Gastrocnemius medialis (tissue), 4 donors: ENCODE measurements around the gene TMC8. TPM values are rescaled to one million over a fixed set of nuclear protein-coding genes. Genes with fewer than 3 reads are reported as not detected.

Experiments
- ATAC-seq, 2 donors: fragments of 150-250 bp; one replicate each; pipeline ENCODE4 v1.9.1; 2016
- DNase-seq, 2 donors: peaks; one replicate each; pipeline ENCODE4 v3.0.0-alpha.2; 2019
- H3K27ac ChIP-seq, 4 donors: fragments of 200-600 bp; sonication (generic); 1 replicate in 1 of 4; 2 replicates in 3 of 4; pipeline ENCODE4 v1.5.1; 2016 to 2018; ENCODE audit warnings: mild to moderate bottlenecking in 2 of 4, moderate library complexity in 1 of 4
- H3K27me3 ChIP-seq, 3 donors: fragments of 200-600 bp; sonication (generic) in 2 of 3; 1 replicate in 1 of 3; 2 replicates in 2 of 3; pipeline versions ENCODE4 v1.5.1 to v1.6.0; 2016 to 2019; ENCODE audit warnings: mild to moderate bottlenecking in 1 of 3, moderate library complexity in 1 of 3
- H3K36me3 ChIP-seq, 2 donors: fragments of 200-600 bp; sonication (generic) in 1 of 2; one replicate each; pipeline ENCODE4 v1.5.1; 2017 to 2018
- H3K4me1 ChIP-seq, 2 donors: fragments of 200-600 bp; sonication (generic) in 1 of 2; one replicate each; pipeline ENCODE4 v1.5.1; 2016 to 2017; ENCODE audit warnings: mild to moderate bottlenecking in 2 of 2
- H3K4me3 ChIP-seq, 4 donors: fragments of 200-600 bp; sonication (generic) in 3 of 4; 1 replicate in 1 of 4; 2 replicates in 3 of 4; pipeline ENCODE4 v1.5.1; 2016 to 2019; ENCODE audit warnings: mild to moderate bottlenecking in 2 of 4
- H3K9me3 ChIP-seq, 3 donors: fragments of 200-600 bp; sonication (generic) in 2 of 3; 1 replicate in 1 of 3; 2 replicates in 2 of 3; pipeline ENCODE4 v1.5.1; 2016 to 2019
- POLR2A ChIP-seq, 2 donors: fragments of 450-650 bp; IDR thresholded peaks; one replicate each; pipeline ENCODE4 v1.6.1; 2017; ENCODE audit warnings: antibody characterized with exemption in 2 of 2, mild to moderate bottlenecking in 2 of 2, moderate library complexity in 2 of 2
- in situ Hi-C, 4 donors: fragments of 200-750 bp; cut with MboI; loops; one replicate each; pipeline versions ENCODE4 v1.15.0 to v1.8.0; 2017; ENCODE audit warnings: low sequenced_read_pairs in 4 of 4
- intact Hi-C: fragments of 100-400 bp; cut with DNase I; formaldehyde crosslinking; loops from one replicate; pipeline ENCODE4 v1.15.1; 2023; ENCODE audit warnings: low total_unique reads
- total RNA-seq, 4 donors: library from RNA; depleted of rRNA; stranded (reverse); fragments of >200 nt; gene quantifications; one replicate each; pipeline versions ENCODE4 v1.1.0 to v1.2.3, GENCODE V29; 2016
- TF ChIP-seq, protein P1 (sequence below), 5 experiments: fragments of 450-650 bp in 3 of 5; fragments of 200-600 bp in 2 of 5; sonication (generic) in 2 of 5; IDR thresholded peaks in 4 of 5; conservative IDR thresholded peaks in 1 of 5; 1 replicate in 4 of 5; 2 replicates in 1 of 5; pipeline ENCODE4 v1.5.1; 2016 to 2019; ENCODE audit warnings: antibody characterized with exemption in 5 of 5, mild to moderate bottlenecking in 3 of 5, moderate library complexity in 3 of 5

Gene TMC8
- total RNA-seq, 4 donors from 2014 or later: 0.18 to 1.6 (median 0.65) TPM; not detected in 1

DNA sequence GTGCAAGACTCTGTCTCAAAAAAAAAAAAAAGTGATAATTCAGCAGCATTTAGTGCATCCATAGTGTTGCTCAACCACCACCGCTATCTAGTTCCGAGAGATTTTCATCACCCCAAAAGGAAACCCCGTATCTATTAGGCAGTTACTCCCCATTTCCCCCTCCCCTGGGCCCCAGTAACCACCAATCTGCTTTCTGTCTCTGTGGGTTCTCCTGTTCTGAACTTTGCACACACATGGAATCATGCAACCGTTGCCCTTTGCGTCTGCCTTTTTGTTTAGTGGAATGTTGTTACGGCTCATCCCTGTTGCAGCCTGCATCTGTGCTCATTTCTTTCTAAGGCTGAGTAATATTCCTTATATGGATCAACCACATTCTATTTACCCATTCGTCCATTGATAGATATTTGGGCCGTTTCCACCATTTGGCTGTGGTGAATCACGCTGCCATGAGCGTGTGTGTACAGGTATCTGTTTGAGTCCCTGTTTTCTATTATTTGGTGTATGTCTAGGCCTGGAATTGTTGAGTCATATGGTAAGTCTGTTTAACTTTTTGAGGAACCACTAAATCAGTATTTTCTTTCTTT, 29.1 kb downstream of the TMC8 start:
- ATAC-seq: no peak
- no peaks in the 10 kb centered on the region for H3K36me3 ChIP-seq
- in situ Hi-C loops (no loop called here), intact Hi-C loops (no loop called here)
- H3K27me3 ChIP-seq: no peaks in the 10 kb centered on the region
- H3K27ac ChIP-seq: no peak overlapping the region
- DNase-seq: no peak
- no peak overlapping the region for H3K4me3 ChIP-seq
- no peak for TF ChIP-seq POLR2A (IDR thresholded peaks at IDR 0.05)
- TF ChIP-seq, protein P1, sequence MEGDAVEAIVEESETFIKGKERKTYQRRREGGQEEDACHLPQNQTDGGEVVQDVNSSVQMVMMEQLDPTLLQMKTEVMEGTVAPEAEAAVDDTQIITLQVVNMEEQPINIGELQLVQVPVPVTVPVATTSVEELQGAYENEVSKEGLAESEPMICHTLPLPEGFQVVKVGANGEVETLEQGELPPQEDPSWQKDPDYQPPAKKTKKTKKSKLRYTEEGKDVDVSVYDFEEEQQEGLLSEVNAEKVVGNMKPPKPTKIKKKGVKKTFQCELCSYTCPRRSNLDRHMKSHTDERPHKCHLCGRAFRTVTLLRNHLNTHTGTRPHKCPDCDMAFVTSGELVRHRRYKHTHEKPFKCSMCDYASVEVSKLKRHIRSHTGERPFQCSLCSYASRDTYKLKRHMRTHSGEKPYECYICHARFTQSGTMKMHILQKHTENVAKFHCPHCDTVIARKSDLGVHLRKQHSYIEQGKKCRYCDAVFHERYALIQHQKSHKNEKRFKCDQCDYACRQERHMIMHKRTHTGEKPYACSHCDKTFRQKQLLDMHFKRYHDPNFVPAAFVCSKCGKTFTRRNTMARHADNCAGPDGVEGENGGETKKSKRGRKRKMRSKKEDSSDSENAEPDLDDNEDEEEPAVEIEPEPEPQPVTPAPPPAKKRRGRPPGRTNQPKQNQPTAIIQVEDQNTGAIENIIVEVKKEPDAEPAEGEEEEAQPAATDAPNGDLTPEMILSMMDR (IDR thresholded peaks at IDR 0.05 in 4 of 5, conservative IDR thresholded peaks at IDR 0.05 in 1 of 5): no peak
- no peaks in the 10 kb centered on the region for H3K9me3 ChIP-seq
- no peaks in the 10 kb centered on the region for H3K4me1 ChIP-seq

DNA sequence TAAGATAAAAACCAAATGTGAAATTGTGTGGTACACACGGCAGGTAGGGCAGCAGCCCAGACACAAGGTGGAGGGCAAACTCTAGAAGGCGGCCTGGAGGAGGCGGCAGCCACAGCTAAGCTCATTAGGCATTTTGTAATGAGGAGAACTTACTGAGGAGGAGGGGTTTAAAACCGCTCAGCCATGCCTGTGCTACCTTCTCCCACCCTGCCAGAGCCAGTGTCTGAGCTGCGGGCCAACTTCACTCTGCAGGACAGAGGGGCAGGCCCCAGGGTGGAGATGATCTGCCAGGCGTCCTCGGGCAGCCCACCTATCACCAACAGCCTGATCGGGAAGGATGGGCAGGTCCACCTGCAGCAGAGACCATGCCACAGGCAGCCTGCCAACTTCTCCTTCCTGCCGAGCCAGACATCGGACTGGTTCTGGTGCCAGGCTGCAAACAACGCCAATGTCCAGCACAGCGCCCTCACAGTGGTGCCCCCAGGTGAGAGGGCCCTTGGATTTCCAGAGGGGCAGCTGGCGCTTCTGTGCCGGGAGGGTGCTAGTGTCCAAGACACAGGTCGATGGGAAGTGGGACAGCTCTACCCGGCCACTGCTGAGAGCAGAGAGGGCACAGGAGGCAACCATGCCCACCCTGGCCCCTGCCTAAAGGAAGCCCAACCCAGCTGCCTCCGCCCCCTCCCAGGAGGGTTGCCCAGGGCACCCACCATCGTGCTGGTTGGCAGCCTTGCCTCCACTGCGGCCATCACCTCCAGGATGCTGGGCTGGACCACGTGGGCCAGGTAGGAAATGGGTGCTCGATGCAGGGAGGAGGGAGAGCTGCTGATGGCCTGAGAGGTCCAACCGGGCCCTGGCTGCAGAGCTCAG, 33.5 kb downstream of the TMC8 start:
- H3K27me3 ChIP-seq: no peaks in the 10 kb centered on the region
- TF ChIP-seq, protein P1 (IDR thresholded peaks at IDR 0.05 in 4 of 5, conservative IDR thresholded peaks at IDR 0.05 in 1 of 5): no peak
- no peak for TF ChIP-seq POLR2A (IDR thresholded peaks at IDR 0.05)
- H3K9me3 ChIP-seq: no peaks in the 10 kb centered on the region
- ATAC-seq (no peak), DNase-seq (no peak)
- H3K4me3 ChIP-seq: no peak overlapping the region
- no peaks in the 10 kb centered on the region for H3K36me3 ChIP-seq
- H3K27ac ChIP-seq: no peak overlapping the region
- H3K4me1 ChIP-seq: peaks cover 0 to 5% of the 10 kb centered on the region in 2 donors
- intact Hi-C loops (no loop called here), in situ Hi-C loops (no loop called here)

DNA sequence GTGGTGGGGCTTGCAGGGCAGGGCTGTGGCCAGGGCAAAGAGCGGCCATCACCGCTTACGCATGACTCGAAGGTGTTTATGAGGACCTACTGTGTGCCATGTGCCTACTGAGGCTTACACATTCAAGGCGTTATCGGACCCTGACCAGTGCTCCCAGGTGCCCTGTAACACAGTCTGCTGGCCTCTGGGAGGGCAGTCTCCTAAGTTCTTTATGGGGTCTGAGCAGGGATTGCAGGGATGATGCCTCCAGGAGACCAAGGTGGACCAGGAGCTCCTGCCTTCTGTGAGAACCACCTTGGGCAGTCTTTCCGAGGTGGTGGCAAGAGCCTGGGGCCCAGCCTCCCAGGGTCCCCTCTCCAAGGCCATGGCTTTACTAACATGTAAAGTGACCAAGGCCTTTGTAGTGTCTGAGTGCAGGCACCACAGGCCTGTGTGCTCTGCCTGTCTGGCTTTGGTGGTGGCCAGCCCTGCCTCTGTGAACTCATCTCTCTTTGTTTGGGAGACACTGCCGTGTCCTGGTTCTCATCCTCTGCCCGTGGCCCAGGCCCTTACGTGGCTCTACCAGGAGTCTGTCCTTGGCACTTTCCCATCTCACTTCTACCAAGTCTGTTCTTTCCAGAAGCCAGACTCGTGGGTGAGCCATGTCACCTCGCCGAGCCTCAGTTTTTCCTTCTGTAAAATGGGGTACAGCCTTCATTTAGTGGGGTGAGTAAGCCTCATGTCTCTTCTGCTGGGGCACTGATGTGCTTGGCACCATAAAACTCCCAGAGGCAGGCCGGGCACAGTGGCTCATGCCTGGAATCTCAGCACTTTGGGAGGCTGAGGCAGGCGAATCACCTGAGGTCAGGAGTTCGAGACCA, 34.4 kb downstream of the TMC8 start:
- no peak overlapping the region for H3K27ac ChIP-seq
- H3K9me3 ChIP-seq: no peaks in the 10 kb centered on the region
- H3K4me3 ChIP-seq: no peak overlapping the region
- ATAC-seq: no peak
- H3K27me3 ChIP-seq: no peaks in the 10 kb centered on the region
- H3K4me1 ChIP-seq: peaks cover 6 to 12% of the 10 kb centered on the region in 2 donors
- no peak for DNase-seq
- TF ChIP-seq, protein P1 (IDR thresholded peaks at IDR 0.05 in 4 of 5, conservative IDR thresholded peaks at IDR 0.05 in 1 of 5): no peak
- TF ChIP-seq POLR2A (IDR thresholded peaks at IDR 0.05): no peak
- in situ Hi-C loops (no loop called here), intact Hi-C loops (no loop called here)
- no peaks in the 10 kb centered on the region for H3K36me3 ChIP-seq

DNA sequence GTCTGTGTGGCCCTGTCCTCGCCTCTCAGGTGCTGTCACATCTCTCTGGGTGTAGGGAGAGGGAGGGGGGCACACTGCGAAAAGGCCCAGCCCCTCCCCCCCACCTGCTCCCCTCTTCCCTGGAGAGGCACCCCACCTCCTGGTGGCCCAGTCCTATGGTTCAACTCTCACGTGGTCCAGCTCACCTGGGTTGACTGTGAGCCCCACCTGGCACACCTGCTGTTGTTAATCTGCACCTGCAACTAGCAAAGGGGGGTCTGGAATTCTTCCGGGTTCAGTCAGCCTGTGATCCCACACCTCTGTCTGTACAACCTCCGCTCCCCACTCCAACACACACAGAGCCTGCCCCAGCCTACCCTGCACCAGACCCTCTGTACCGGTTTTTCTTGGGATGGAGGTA, 35.8 kb downstream of the TMC8 start:
- intact Hi-C loops: no loop called here
- Histone ChIP-seq H3K27ac (no peak overlapping the region), H3K4me3 (no peak overlapping the region), H3K36me3 (peaks cover 0 to 6% of the 10 kb centered on the region in 2 donors), H3K27me3 (no peaks in the 10 kb centered on the region), H3K9me3 (no peaks in the 10 kb centered on the region), H3K4me1 (peaks cover 6 to 21% of the 10 kb centered on the region in 2 donors)
- TF ChIP-seq POLR2A (IDR thresholded peaks at IDR 0.05): no peak
- TF ChIP-seq, protein P1 (IDR thresholded peaks at IDR 0.05 in 4 of 5, conservative IDR thresholded peaks at IDR 0.05 in 1 of 5): no peak
- no peak for DNase-seq
- no peak for ATAC-seq
- in situ Hi-C loops: no loop called here
